GM19238 (cell line): ENCODE data around the gene DMD.
"Not testable (repeated sequence)": the region's sequence is repeated elsewhere in the genome, so short reads cannot be mapped to it uniquely, and the experiment has no call there.

Source experiments
- DNase-seq: peaks from one replicate; pipeline ENCODE4 v3.0.0; 2011; ENCODE audit warnings: low spot score; ENCODE audit not compliant: insufficient read length

Gene DMD

GRCh38 chrX:31547416-31547815, 1663.9 kb downstream of the DMD start:
- DNase-seq = no peak

- DNase-seq = no peak
These were observed 1665.2 kb downstream of the DMD start for GRCh38 chrX:31546126-31546525.

GRCh38 chrX:31545726-31546125, 1665.6 kb downstream of the DMD start:
- DNase-seq = no peak

- DNase-seq = no peak
These were observed 1666.2 kb downstream of the DMD start for GRCh38 chrX:31545191-31545590.

- no peak for DNase-seq
These were observed 1667.7 kb downstream of the DMD start for GRCh38 chrX:31543634-31544033.

- DNase-seq = no peak
These were observed 1668.8 kb downstream of the DMD start for GRCh38 chrX:31542566-31542965.

GRCh38 chrX:31540313-31540712, 1671.0 kb downstream of the DMD start:
- DNase-seq = no peak

- DNase-seq = no peak
These were observed 1683.8 kb downstream of the DMD start for GRCh38 chrX:31527455-31528126.

GRCh38 chrX:31523884-31524536, 1687.3 kb downstream of the DMD start:
- DNase-seq = no peak

- no peak for DNase-seq
These were observed 1688.6 kb downstream of the DMD start for GRCh38 chrX:31522760-31523159.

- no peak for DNase-seq
These were observed 1689.4 kb downstream of the DMD start for GRCh38 chrX:31521941-31522340.

- DNase-seq = no peak
These were observed 1694.8 kb downstream of the DMD start for GRCh38 chrX:31516527-31516926.

GRCh38 chrX:31508338-31508737, 1703.0 kb downstream of the DMD start:
- DNase-seq = no peak

- no peak for DNase-seq
These were observed 1704.4 kb downstream of the DMD start for GRCh38 chrX:31506928-31507327.

GRCh38 chrX:31506360-31506759, 1705.0 kb downstream of the DMD start:
- DNase-seq = no peak

GRCh38 chrX:31500921-31501320, 1710.4 kb downstream of the DMD start:
- DNase-seq = no peak

- DNase-seq = no peak
These were observed 1712.2 kb downstream of the DMD start for GRCh38 chrX:31499109-31499508.

GRCh38 chrX:31497086-31497485, 1714.3 kb downstream of the DMD start:
- DNase-seq = no peak

GRCh38 chrX:31487951-31488350, 1723.4 kb downstream of the DMD start:
- no peak for DNase-seq

- DNase-seq = no peak
These were observed 1728.0 kb downstream of the DMD start for GRCh38 chrX:31483336-31483735.

GRCh38 chrX:31480696-31481095, 1730.7 kb downstream of the DMD start:
- DNase-seq = no peak

- DNase-seq = no peak
These were observed 1740.1 kb downstream of the DMD start for GRCh38 chrX:31471229-31471628.

GRCh38 chrX:31470753-31471152, 1740.6 kb downstream of the DMD start:
- DNase-seq = not testable (repeated sequence)
